Endothelial cell of umbilical vein (primary cell): ENCODE data around the gene PLXNB1. TPM values are rescaled to one million over a fixed set of nuclear protein-coding genes. Genes with fewer than 3 reads are reported as not detected.
A peak's percentile ranks its signal among the peaks of the same experiment; 100 is the strongest.

Experiments
- BruUV-seq: library from RNA; stranded (reverse); fragments of 400-500 nt; replicated peaks from 2 replicates; lab custom pipeline; 2021; lab: Mats Ljungman, UMichigan
- CTCF ChIA-PET: fragments of 300-600, 350-600 bp; sonication (Branson Sonifier 250); formaldehyde crosslinking; loops from one replicate; lab custom pipeline; 2021; ENCODE audit warnings: antibody characterized with exemption, inconsistent platforms; lab: Charles Lee
- POLR2A ChIA-PET: fragments of 300-600, 350-600 bp; sonication (Branson Sonifier 250); formaldehyde crosslinking; loops from one replicate; lab custom pipeline; 2021; ENCODE audit warnings: antibody characterized with exemption, inconsistent platforms; lab: Charles Lee
- DNase-seq: peaks from one replicate; pipeline ENCODE4 v3.0.0-alpha.2; 2011; ENCODE audit warnings: low read depth, low spot score
- FAIRE-seq: peaks from 2 replicates; lab custom pipeline; 2011; peaks lifted over from hg19 to GRCh38; lab: Jason Lieb, UNC
- H2AFZ ChIP-seq: 2 replicates; pipeline ENCODE4 v1.6.0; 2012; ENCODE audit warnings: low read depth, low read length, control low read depth, inconsistent platforms
- H3K27ac ChIP-seq: 2 replicates; pipeline ENCODE4 v1.5.1; 2011; ENCODE audit warnings: low read depth, mild to moderate bottlenecking, control low read depth, low read length, moderate library complexity; ENCODE audit not compliant: insufficient read depth
- H3K27me3 ChIP-seq, 2 experiments: 2 replicates each; pipeline versions ENCODE4 v1.6.0 to v1.6.1; 2011; ENCODE audit warnings: low read length in 2 of 2, mixed read lengths in 1 of 2; ENCODE audit not compliant: control insufficient read depth in 2 of 2, insufficient read depth in 2 of 2
- H3K36me3 ChIP-seq, 2 experiments: 2 replicates in 1 of 2; 3 replicates in 1 of 2; pipeline ENCODE4 v1.5.1; 2011; ENCODE audit warnings: low read length in 2 of 2, mild to moderate bottlenecking in 1 of 2, moderate library complexity in 1 of 2; ENCODE audit not compliant: control insufficient read depth in 2 of 2, insufficient read depth in 2 of 2; ENCODE audit errors: extremely low read depth in 1 of 2
- H3K4me1 ChIP-seq: 3 replicates; pipeline ENCODE4 v1.5.1; 2011; ENCODE audit warnings: mild to moderate bottlenecking, low read length; ENCODE audit not compliant: control insufficient read depth, insufficient read depth; ENCODE audit errors: extremely low read depth
- H3K4me2 ChIP-seq: 2 replicates; pipeline ENCODE4 v1.6.1; 2011; ENCODE audit warnings: low read length, control low read depth, mixed read lengths; ENCODE audit not compliant: insufficient read depth
- H3K4me3 ChIP-seq, 3 experiments: fragments of 200-600 bp in 1 of 3; sonication (generic), shearing (Covaris generic) in 1 of 3; replicated peaks in 1 of 3; 2 replicates each; pipeline ENCODE4 v1.5.1; 2011 to 2016; ENCODE audit warnings: control low read depth in 3 of 3, low read length in 3 of 3, mild to moderate bottlenecking in 2 of 3, inconsistent platforms in 1 of 3, low read depth in 1 of 3, moderate library complexity in 1 of 3; ENCODE audit not compliant: insufficient read depth in 1 of 3
- H3K79me2 ChIP-seq: 2 replicates; pipeline ENCODE4 v1.6.0; 2012; ENCODE audit warnings: low read length, inconsistent platforms; ENCODE audit not compliant: control insufficient read depth, insufficient read depth
- H3K9ac ChIP-seq: replicated peaks from 2 replicates; pipeline ENCODE3; 2011; ENCODE audit warnings: low read length, control low read depth; ENCODE audit not compliant: insufficient read depth; ENCODE audit errors: extremely low read depth
- H3K9me1 ChIP-seq: replicated peaks from 3 replicates; pipeline ENCODE4 v1.6.0; 2011; ENCODE audit warnings: mild to moderate bottlenecking, low read length; ENCODE audit not compliant: control insufficient read depth, insufficient read depth; ENCODE audit errors: extremely low read depth
- H3K9me3 ChIP-seq: replicated peaks from 2 replicates; pipeline ENCODE4 v1.5.1; 2012; ENCODE audit warnings: low read length, inconsistent platforms; ENCODE audit not compliant: control insufficient read depth, insufficient read depth
- H4K20me1 ChIP-seq: replicated peaks from 2 replicates; pipeline ENCODE3; 2011; ENCODE audit warnings: mild to moderate bottlenecking, low read length; ENCODE audit not compliant: control insufficient read depth, insufficient read depth; ENCODE audit errors: extremely low read depth
- EZH2 ChIP-seq: IDR thresholded peaks from 2 replicates; pipeline ENCODE4 v1.6.1; 2012; ENCODE audit warnings: borderline replicate concordance, low read depth, mild to moderate bottlenecking, moderate library complexity, low read length, inconsistent platforms; ENCODE audit not compliant: severe bottlenecking
- FOS ChIP-seq: IDR thresholded peaks from 2 replicates; pipeline ENCODE4 v1.6.1; 2011; ENCODE audit warnings: mild to moderate bottlenecking, low read length, moderate library complexity, borderline replicate concordance; ENCODE audit not compliant: insufficient read depth
- JUN ChIP-seq: IDR thresholded peaks from 2 replicates; pipeline ENCODE4 v1.6.1; 2011; ENCODE audit warnings: borderline replicate concordance, low read depth; ENCODE audit not compliant: insufficient read length, insufficient read depth
- MYC ChIP-seq: IDR thresholded peaks from one replicate; pipeline ENCODE4 v1.6.1; 2011; ENCODE audit warnings: mild to moderate bottlenecking, low read depth, low read length
- POLR2A ChIP-seq: IDR thresholded peaks from 2 replicates; pipeline ENCODE4 v1.6.1; 2012; ENCODE audit warnings: low read depth, mild to moderate bottlenecking, control low read depth, low read length
- POLR2AphosphoS5 ChIP-seq: IDR thresholded peaks from 2 replicates; pipeline ENCODE4 v1.6.1; 2012; ENCODE audit warnings: low read depth, mild to moderate bottlenecking, control low read depth, low read length, moderate library complexity; ENCODE audit not compliant: insufficient read depth
- dilution Hi-C: fragments of 300-500 bp; cut with MboI; formaldehyde crosslinking; loops from one replicate; pipeline ENCODE4 v1.15.0; 2019; ENCODE audit warnings: low sequenced_read_pairs; ENCODE audit not compliant: extremely low pct_ligation_motif_present
- intact Hi-C: fragments of 100-400 bp; cut with micrococcal nuclease; formaldehyde crosslinking; loops from one replicate; pipeline ENCODE4 v1.10.0; 2022
- polyA plus RNA-seq, 4 experiments: library from polyadenylated mRNA; depleted of rRNA in 3 of 4; stranded (reverse) in 3 of 4; unstranded in 1 of 4; fragments of >200 nt; gene quantifications; 2 replicates each; pipeline versions ENCODE4 v1.2.1 to v1.2.3, GENCODE V29; 2011 to 2012; ENCODE audit warnings: missing spikeins in 1 of 4
- total RNA-seq: library from RNA; stranded (reverse); gene quantifications from 2 replicates; pipeline ENCODE4 v1.2.3, GENCODE V29; 2021
- TF ChIP-seq, protein P1 (sequence below): IDR thresholded peaks from 2 replicates; pipeline ENCODE4 v1.6.1; 2011; ENCODE audit not compliant: insufficient read depth, insufficient read length
- TF ChIP-seq, protein P2 (sequence below), 2 donors: IDR thresholded peaks; 1 replicate in 1 of 2; 2 replicates in 1 of 2; pipeline ENCODE4 v1.5.1; 2011; ENCODE audit warnings: low read length in 2 of 2, mild to moderate bottlenecking in 2 of 2, moderate library complexity in 2 of 2, control low read depth in 1 of 2, inconsistent platforms in 1 of 2, low read depth in 1 of 2; ENCODE audit not compliant: insufficient read depth in 1 of 2; ENCODE audit errors: extremely low read depth in 1 of 2

PLXNB1 gene
- total and polyA plus RNA-seq, 2 donors (not counting 3 experiments of a cell fraction or from before 2014, with no cell fraction given): 43.1 to 45.2 TPM

DNA sequence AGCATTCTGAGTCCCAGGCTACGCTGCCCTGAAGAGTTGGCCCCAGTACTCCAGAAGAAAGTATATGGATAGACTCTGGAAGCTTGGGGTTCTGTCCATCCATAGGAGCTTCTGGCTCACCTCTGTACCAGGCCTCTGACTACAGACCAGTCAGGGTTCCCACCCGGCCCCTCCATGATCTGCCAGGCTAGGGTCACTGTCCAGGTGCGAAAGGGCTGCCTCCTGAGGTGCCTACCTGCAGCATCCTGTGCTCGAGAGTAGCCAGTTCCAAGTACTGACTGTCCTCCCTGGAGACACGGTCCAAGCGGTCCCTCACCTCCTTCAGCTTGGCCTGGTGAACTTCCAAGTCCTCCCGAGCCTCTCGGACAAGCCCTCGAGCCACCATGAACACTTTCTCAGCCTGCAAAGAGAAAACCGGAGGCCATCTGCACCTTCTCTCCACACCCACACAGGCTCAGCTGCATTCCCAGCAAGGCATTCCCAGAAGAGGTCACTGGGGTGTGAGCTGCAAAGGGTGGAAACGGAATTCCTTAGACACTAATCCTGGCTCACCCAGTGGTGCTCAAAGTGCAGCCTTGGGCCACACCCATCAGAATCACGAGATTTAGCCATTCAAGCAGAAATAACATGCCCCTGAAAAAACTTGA is 3.7 kb upstream of the PLXNB1 start:
- no peak overlapping the region for H3K27ac ChIP-seq
- intact Hi-C loops (no loop called here), dilution Hi-C loops (no loop called here)
- no peak overlapping the region for H3K4me2 ChIP-seq
- TF ChIP-seq JUN (no peak), POLR2AphosphoS5 (no peak), MYC (no peak), POLR2A (no peak)
- no peaks in the 10 kb centered on the region for H4K20me1 ChIP-seq
- no peak for FAIRE-seq
- no peak overlapping the region for H2AFZ ChIP-seq
- BruUV-seq: no TSS peak
- DNase-seq: peak; percentile 12
- H3K27me3 ChIP-seq: no peaks in the 10 kb centered on the region
- H3K36me3 ChIP-seq: peaks cover 0 to 9% of the 10 kb centered on the region in 2 experiments
- H3K4me1 ChIP-seq: peaks cover 8% of the 10 kb centered on the region
- H3K9ac ChIP-seq: no peak overlapping the region
- ChIA-PET CTCF (interaction anchor here (0.7 to 10.4 kb wide), 6 partner anchors 11 to 239 kb away, joined by 3 to 723 read pairs (median 7); no protein-coding TSS in a partner anchor), POLR2A (no interaction called here)
- no peaks in the 10 kb centered on the region for H3K9me1 ChIP-seq
- H3K4me3 ChIP-seq: no peak overlapping the region
- no peaks in the 10 kb centered on the region for H3K9me3 ChIP-seq
- no peaks in the 10 kb centered on the region for H3K79me2 ChIP-seq

DNA sequence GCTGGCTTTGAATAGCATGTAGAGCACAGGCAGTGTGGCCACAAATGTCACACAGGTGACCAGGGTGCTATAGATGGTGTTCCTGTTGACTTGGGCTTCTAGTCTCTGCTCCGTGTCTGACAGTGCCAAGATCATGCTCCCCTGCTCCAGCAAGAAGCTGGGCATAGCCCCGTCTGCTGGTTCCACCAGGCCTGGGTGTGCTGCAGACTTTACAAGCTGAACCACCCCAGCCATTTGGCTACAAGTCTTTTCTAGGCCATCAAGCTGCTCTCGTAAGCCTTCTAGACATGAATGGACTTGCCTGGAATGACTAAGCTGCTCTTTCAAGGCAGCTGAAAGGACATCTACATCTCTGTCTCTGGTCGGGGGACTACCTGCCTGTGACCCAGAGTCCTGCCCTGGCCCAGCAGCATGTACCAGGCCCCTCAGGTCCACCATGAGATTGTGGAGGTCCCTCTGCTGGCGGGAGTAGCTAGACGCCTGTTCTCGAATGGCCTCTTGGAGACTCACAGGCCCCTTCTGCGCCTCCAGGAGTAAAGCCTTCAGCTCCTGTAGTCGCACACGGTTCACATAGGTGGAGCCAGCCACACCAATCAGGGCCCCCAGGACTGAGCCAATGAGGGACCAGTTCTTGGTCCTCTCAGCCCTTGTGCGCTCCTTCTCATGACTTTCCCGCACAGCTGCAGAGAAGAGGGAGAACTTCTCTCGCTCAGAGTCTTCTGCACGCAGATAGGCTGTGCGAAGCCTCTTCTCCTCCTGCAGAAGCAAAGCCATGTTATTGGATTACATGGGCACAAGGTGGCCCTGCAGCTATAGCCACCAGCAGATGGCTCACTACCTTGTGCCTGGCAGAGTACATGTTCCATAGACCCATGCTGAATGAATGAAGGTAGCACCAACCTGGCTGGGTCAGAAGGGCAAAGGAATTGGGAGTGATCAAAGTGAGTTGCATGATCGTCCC is 2.8 kb upstream of the PLXNB1 start:
- BruUV-seq: TSS peak; percentile 8
- POLR2A ChIA-PET: no interaction called here
- H3K79me2 ChIP-seq: no peaks in the 10 kb centered on the region
- H4K20me1 ChIP-seq: no peaks in the 10 kb centered on the region
- peaks cover 14% of the 10 kb centered on the region for H3K4me1 ChIP-seq
- H3K9me1 ChIP-seq: no peaks in the 10 kb centered on the region
- peaks cover 0 to 9% of the 10 kb centered on the region in 2 experiments for H3K36me3 ChIP-seq
- intact Hi-C loops (no loop called here), dilution Hi-C loops (no loop called here)
- DNase-seq (no peak), FAIRE-seq (no peak)
- CTCF ChIA-PET: interaction anchor here (0.7 to 10.4 kb wide), 9 partner anchors 8 to 238 kb away, joined by 3 to 723 read pairs (median 3); no protein-coding TSS in a partner anchor
- H3K9me3 ChIP-seq: no peaks in the 10 kb centered on the region
- no peak overlapping the region for H2AFZ ChIP-seq
- H3K27me3 ChIP-seq: no peaks in the 10 kb centered on the region
- TF ChIP-seq EZH2 (no peak), FOS (no peak)
- TF ChIP-seq, protein P1, sequence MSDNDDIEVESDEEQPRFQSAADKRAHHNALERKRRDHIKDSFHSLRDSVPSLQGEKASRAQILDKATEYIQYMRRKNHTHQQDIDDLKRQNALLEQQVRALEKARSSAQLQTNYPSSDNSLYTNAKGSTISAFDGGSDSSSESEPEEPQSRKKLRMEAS: no peak
- TF ChIP-seq, protein P2, sequence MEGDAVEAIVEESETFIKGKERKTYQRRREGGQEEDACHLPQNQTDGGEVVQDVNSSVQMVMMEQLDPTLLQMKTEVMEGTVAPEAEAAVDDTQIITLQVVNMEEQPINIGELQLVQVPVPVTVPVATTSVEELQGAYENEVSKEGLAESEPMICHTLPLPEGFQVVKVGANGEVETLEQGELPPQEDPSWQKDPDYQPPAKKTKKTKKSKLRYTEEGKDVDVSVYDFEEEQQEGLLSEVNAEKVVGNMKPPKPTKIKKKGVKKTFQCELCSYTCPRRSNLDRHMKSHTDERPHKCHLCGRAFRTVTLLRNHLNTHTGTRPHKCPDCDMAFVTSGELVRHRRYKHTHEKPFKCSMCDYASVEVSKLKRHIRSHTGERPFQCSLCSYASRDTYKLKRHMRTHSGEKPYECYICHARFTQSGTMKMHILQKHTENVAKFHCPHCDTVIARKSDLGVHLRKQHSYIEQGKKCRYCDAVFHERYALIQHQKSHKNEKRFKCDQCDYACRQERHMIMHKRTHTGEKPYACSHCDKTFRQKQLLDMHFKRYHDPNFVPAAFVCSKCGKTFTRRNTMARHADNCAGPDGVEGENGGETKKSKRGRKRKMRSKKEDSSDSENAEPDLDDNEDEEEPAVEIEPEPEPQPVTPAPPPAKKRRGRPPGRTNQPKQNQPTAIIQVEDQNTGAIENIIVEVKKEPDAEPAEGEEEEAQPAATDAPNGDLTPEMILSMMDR (IDR thresholded peaks at IDR 0.05; ENCODE audit: extremely low read depth in 1 of 2, insufficient read depth in 1 of 2, low read depth in 1 of 2, low read length in 2 of 2): peak in 1 of 2 donors; percentile 16
- H3K9ac ChIP-seq: no peak overlapping the region
- H3K4me3 ChIP-seq: no peak overlapping the region
- H3K27ac ChIP-seq: no peak overlapping the region
- H3K4me2 ChIP-seq: no peak overlapping the region
